ENCODE data around the gene CCL13.

CCL13 gene

DNA sequence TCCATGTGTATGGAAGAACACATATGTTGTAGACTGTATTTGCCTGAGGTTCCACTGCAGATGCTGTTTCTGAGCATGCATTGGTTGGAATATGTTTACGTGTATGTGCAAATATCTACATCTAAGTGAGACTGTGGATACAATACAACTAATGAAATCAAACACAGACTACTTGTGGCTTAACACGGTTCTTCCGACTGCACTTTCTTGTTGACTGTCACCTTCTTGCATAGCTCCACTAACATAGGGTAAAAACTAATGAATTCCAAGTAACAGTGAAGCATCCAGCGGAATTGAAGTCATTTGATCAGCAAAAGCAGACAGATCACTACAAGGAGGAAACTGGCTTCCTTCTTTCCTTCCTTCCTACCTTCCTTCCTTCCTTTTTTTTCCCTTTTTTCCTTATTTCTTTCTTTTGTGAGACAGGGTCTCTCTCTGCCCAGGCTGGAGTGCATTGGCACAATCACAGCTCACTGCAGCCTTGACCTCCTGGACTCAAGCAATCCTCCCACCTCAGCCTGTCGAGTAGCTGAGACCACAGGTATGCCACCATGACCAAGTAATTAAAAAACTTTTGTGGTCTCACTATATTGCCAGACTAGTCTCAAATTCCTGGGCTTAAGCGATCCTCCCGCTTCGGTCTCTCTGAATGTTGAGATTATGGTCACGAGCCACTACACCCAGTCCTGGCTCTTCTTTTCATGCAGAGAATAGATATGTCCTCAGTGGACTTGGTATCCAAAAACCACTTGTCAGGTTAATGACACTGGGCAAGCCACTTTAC lies 28.7 kb downstream of the CCL13 start:
- Histone ChIP-seq H3K4me3 (ENCODE audit: low read depth, low read length) (no peak overlapping the region), H3K9me3 (ENCODE audit: control insufficient read depth, insufficient read depth, low read depth, low read length) (no peaks in the 10 kb centered on the region), H3K36me3 (ENCODE audit: control insufficient read depth in 2 of 2, insufficient read depth in 1 of 2, low read length in 2 of 2) (no peaks in the 10 kb centered on the region), H3K4me1 (ENCODE audit: control insufficient read depth, insufficient read depth, low read length) (no peaks in the 10 kb centered on the region), H3K27ac (ENCODE audit: extremely low read depth, low read depth, low read length) (no peak overlapping the region)
- TF ChIP-seq PATZ1 (tag by site-specific recombination; IDR thresholded peaks at IDR 0.05) (no peak), PRDM1 (tag by site-specific recombination; IDR thresholded peaks at IDR 0.05) (no peak), ZNF366 (tag by site-specific recombination; conservative IDR thresholded peaks at IDR 0.05) (no peak), GLI2 (tag by site-specific recombination; IDR thresholded peaks at IDR 0.05; ENCODE audit: borderline replicate concordance, low read depth) (no peak), YY1 (tag by site-specific recombination; IDR thresholded peaks at IDR 0.05) (no peak), ZNF830 (tag by site-specific recombination; IDR thresholded peaks at IDR 0.05; ENCODE audit: low read depth) (no peak), ZNF621 (tag by site-specific recombination; IDR thresholded peaks at IDR 0.05) (no peak), ZNF561 (tag by site-specific recombination; IDR thresholded peaks at IDR 0.05; ENCODE audit: borderline replicate concordance) (no peak), SALL2 (tag by site-specific recombination; IDR thresholded peaks at IDR 0.05; ENCODE audit: borderline replicate concordance) (no peak), ZNF138 (tag by site-specific recombination; IDR thresholded peaks at IDR 0.05; ENCODE audit: borderline replicate concordance) (no peak), ZNF311 (tag by site-specific recombination; IDR thresholded peaks at IDR 0.05; ENCODE audit: borderline replicate concordance) (no peak), ZNF121 (tag by site-specific recombination; IDR thresholded peaks at IDR 0.05) (no peak), ZNF26 (tag by site-specific recombination; IDR thresholded peaks at IDR 0.05) (no peak), OVOL3 (tag by site-specific recombination; IDR thresholded peaks at IDR 0.05) (no peak)
- POLR2A ChIA-PET, result no interaction called here
- CTCF ChIA-PET, result interaction anchor here (0.7 to 5.1 kb wide), 8 partner anchors 12 to 1210 kb away, joined by 3 to 24 read pairs (median 3); no protein-coding TSS in a partner anchor

GRCh38 chr17:34386343-34386696 lies 30.0 kb downstream of the CCL13 start:
- H3K36me3 ChIP-seq (ENCODE audit: control insufficient read depth in 2 of 2, insufficient read depth in 1 of 2, low read length in 2 of 2), result no peaks in the 10 kb centered on the region
- CTCF ChIA-PET, result interaction anchor here (5.1 kb wide), 1 partner anchor 25 kb away, joined by 24 read pairs; no protein-coding TSS in a partner anchor

More at GRCh38 chr17:34386343-34386696, 30.0 kb downstream of the CCL13 start:
- Histone ChIP-seq H3K27ac (ENCODE audit: extremely low read depth, low read depth, low read length) (no peak overlapping the region), H3K4me3 (ENCODE audit: low read depth, low read length) (no peak overlapping the region), H3K4me1 (ENCODE audit: control insufficient read depth, insufficient read depth, low read length) (no peaks in the 10 kb centered on the region), H3K9me3 (ENCODE audit: control insufficient read depth, insufficient read depth, low read depth, low read length) (no peaks in the 10 kb centered on the region)
- POLR2A ChIA-PET, result no interaction called here
- TF ChIP-seq ZNF391 (tag by site-specific recombination; IDR thresholded peaks at IDR 0.05; ENCODE audit: borderline replicate concordance, low read depth), result no peak
- no peak for TF ChIP-seq ZNF280C (tag by site-specific recombination; IDR thresholded peaks at IDR 0.05)
- TF ChIP-seq, protein P1, sequence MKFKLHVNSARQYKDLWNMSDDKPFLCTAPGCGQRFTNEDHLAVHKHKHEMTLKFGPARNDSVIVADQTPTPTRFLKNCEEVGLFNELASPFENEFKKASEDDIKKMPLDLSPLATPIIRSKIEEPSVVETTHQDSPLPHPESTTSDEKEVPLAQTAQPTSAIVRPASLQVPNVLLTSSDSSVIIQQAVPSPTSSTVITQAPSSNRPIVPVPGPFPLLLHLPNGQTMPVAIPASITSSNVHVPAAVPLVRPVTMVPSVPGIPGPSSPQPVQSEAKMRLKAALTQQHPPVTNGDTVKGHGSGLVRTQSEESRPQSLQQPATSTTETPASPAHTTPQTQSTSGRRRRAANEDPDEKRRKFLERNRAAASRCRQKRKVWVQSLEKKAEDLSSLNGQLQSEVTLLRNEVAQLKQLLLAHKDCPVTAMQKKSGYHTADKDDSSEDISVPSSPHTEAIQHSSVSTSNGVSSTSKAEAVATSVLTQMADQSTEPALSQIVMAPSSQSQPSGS (tag by site-specific recombination; IDR thresholded peaks at IDR 0.05; ENCODE audit: low read depth), result no peak
- TF ChIP-seq ZNF138 (tag by site-specific recombination; IDR thresholded peaks at IDR 0.05; ENCODE audit: borderline replicate concordance), result no peak
- TF ChIP-seq ZSCAN30 (tag by site-specific recombination; IDR thresholded peaks at IDR 0.05), result no peak
- TF ChIP-seq ZBTB6 (tag by site-specific recombination; IDR thresholded peaks at IDR 0.05), result no peak
- TF ChIP-seq KLF1 (tag by site-specific recombination; IDR thresholded peaks at IDR 0.05), result no peak
- TF ChIP-seq OVOL3 (tag by site-specific recombination; IDR thresholded peaks at IDR 0.05), result no peak
- TF ChIP-seq ZNF140 (tag by site-specific recombination; IDR thresholded peaks at IDR 0.05), result no peak
- TF ChIP-seq GLI4 (tag by site-specific recombination; IDR thresholded peaks at IDR 0.05), result no peak

All from HEK293 (cell line).